GM18907 (cell line): ENCODE data around the gene WDR7.

Source experiments
- ATAC-seq: cut with Tn5 transposase; IDR thresholded peaks from one replicate; pipeline ENCODE4 v1.9.1; 2021; ENCODE audit warnings: mild to moderate bottlenecking, moderate library complexity; ENCODE audit not compliant: unreplicated experiment

WDR7 gene

GRCh38 chr18:56789889-56790180 lies 138.7 kb downstream of the WDR7 start:
- ATAC-seq: no peak

- ATAC-seq: no peak
Measured at GRCh38 chr18:56795381-56795780, 144.2 kb downstream of the WDR7 start.

- no peak for ATAC-seq
Measured at GRCh38 chr18:56799756-56800155, 148.6 kb downstream of the WDR7 start.

GRCh38 chr18:56803051-56803450 lies 151.9 kb downstream of the WDR7 start:
- no peak for ATAC-seq

- no peak for ATAC-seq
Measured at GRCh38 chr18:56804395-56804794, 153.2 kb downstream of the WDR7 start.

GRCh38 chr18:56807901-56808300 lies 156.7 kb downstream of the WDR7 start:
- no peak for ATAC-seq

DNA sequence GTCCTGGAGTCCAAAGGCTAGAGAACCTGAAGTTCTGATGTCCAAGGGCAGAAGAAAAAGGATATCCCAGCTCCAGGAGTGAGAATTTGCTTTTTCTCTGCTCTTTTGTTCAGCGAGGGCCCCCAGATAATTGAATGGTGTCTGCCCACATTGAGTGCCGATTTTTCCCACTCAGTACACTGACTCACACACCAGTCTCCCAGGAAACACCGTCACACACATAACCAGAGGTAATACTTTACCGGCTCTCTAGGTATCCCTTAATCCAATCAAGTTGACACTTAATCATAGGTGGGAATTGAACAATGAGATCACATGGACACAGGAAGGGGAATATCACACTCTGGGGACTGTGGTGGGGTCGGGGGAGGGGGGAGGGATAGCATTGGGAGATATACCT lies 161.5 kb downstream of the WDR7 start:
- no peak for ATAC-seq

DNA sequence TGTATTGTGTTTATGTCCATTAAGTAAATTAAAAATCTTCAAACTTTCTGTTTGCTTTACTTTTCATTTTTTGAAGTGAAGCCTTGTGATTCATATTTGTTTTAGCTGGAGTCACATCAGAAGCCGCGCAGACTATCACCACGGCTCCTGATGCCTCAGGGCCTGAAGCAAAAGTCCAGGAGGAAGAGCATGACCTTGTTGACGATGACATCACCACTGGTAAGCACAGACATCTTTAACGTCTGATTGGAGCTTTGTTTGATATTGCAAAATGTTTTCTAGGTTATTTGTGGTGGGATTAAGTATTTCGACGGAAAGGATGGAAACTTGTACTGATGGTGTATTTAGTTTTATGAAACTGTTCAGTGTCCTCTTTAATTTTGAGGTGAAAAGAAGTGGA lies 164.8 kb downstream of the WDR7 start:
- no peak for ATAC-seq

DNA sequence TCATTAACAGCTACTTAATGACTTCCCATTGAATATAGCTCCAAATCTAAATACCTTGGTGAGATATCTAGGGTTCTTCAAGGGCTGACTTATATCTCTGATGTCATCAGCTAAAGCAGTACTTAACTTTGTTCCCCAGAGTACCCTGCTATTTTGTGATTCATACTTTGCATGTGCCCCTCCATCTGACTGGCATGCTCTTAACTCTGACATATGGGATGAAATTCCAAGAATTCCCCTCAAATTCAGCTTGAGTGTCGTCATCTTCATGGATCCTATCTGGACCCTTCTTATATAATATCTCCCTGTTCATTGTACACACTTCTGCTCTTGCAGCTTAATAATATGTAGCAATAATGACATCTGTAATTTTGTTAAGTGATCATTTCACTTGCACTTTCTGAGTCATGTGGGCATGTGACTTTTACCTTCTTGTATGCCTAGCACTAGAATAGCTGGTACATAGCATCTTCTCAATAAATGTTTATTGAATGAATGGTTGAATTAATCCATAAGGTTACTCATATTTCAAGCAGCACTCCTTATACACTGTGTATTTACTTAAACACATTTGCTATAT lies 172.9 kb downstream of the WDR7 start:
- ATAC-seq: no peak

- no peak for ATAC-seq
Measured at GRCh38 chr18:56825321-56825720, 174.2 kb downstream of the WDR7 start.

DNA sequence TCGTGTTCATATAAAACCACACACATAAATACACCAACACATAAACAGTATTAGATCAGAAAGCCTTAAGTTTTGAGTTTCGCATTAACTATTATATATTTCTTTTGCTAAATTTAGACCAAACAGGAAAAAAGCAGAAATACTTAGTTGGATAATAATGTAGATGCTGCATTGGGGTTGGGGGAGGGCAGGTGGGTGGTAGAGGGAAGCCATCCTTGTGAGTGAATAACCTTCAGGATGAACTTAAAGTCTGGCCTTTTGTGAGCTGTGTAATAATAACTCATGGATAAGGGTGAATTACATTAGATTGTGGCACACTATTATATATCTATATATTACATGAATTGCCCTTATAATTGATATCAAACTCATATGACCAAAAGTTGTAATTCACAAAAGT lies 174.7 kb downstream of the WDR7 start:
- ATAC-seq: no peak

- ATAC-seq: no peak
Measured at GRCh38 chr18:56831988-56832387, 180.8 kb downstream of the WDR7 start.

DNA sequence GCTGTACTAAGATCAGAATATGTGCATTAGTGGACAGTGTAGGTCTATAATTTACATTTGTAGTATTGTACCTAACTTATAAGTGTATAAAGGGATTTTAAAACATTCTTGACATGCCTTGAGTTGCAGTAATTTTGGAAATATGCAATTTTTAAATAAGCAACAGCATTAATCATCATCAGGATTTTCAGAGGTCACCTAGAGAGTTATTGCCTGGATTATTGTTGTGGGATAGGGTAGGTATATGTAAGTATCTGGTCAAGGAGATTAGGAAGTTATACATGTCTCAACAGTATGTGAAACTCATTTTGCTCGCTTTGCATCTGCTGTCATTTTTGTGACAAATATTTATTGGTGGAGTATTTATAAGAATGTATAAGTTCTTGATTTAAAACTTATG lies 184.2 kb downstream of the WDR7 start:
- ATAC-seq: no peak

GRCh38 chr18:56836173-56836572 lies 185.0 kb downstream of the WDR7 start:
- ATAC-seq: no peak

DNA sequence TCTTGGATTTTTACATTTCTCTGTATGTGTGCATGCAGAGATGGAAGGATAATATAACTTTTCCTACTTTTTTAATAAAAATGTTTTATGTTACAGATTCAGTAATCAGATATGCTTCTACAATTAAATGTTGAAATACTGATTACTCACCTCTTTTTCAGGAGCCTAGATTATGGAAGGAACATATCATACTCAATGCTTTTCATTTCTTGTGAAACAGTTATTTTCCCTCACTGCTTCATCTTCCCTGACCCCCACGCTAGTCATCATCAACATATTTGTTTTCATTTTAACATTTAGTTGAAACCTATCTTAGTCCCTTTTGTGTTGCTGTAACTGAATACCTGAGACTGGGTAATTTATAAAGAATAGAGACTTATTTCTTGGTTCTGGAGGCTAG lies 190.7 kb downstream of the WDR7 start:
- ATAC-seq: no peak

DNA sequence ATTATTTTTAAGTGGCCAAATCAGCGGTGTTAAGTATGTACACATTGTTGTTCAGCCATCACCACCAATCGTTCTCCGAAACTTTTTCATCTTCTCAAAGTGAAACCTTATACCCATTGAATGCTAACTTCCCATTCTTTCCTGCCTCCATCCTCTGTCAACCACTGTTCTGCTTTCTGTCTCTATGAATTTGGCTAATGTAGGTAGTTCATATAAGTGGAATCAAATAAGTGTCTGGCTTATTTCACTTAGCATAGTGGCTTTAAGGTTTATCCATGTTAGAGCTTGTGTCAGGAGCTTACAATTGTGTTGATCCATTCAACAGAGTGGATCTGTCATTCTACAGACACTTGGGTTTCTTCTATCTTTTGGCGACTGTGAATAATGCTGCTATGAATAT lies 192.1 kb downstream of the WDR7 start:
- no peak for ATAC-seq

DNA sequence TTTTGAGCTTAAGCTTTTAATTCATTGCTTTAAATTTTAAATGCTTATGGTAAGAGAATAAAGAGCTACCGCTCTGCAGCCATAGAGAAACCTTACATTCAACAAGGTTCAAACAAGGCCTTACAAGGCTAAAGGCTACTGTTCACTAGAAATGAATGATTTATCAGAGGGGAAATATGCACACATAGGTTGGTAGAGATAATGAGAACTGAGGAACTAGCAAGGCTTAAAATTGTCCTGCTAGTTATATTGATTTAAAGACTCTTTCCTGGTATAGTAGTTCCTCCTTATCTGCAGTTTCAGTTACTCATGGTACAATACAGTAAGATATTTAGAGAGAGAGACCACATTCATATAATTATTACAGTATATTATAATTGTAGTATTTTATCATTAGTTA lies 193.4 kb downstream of the WDR7 start:
- ATAC-seq: no peak

DNA sequence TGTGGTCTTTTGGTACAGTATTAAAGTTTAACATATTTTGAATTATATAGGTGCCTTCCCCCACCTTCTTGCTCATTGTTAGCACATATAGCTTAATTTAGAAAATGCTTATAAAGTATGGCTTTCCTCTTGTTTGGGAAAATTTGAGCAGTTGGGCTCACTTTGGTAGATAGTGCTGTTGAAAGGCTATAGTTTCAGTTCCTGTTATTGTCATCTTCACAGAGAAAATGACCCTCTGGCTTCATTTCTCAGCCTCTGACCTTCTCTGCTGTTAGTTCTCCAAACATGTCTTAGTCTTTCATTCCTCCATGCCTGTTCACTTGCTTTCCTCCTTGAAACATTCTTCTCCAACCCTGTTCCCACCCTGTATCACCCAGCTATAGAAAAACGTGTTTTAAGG lies 200.6 kb downstream of the WDR7 start:
- peak; percentile 93 for ATAC-seq

GRCh38 chr18:56853961-56854360 lies 202.8 kb downstream of the WDR7 start:
- no peak for ATAC-seq

GRCh38 chr18:56861244-56861643 lies 210.1 kb downstream of the WDR7 start:
- no peak for ATAC-seq

DNA sequence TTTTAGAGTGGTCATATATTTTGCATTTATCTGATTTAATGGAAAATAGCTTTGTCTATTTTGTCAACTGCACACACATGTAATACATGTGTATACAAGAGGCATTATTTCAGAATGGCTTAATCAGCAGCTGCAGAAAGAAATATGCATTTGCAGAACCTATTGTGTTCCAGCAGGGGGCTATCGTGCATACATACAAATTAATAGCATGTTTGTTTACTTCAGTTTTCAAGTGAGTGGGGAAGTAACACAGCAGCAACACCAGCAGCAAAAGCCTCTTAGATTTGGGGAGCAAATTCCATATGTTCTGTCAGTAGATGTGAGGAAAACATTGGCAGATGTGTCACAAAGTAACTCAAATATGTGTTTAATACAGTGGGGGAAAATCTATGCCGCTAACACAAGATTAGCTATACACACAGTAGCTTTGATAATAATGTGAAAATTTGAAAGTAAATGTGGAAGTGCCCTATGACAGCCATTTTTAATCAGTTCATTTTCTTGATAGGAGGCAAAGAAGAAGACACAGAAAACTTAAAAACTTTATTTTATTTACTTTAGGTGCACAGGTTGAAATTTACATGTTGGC lies 218.1 kb downstream of the WDR7 start:
- ATAC-seq: peak; percentile 67

DNA sequence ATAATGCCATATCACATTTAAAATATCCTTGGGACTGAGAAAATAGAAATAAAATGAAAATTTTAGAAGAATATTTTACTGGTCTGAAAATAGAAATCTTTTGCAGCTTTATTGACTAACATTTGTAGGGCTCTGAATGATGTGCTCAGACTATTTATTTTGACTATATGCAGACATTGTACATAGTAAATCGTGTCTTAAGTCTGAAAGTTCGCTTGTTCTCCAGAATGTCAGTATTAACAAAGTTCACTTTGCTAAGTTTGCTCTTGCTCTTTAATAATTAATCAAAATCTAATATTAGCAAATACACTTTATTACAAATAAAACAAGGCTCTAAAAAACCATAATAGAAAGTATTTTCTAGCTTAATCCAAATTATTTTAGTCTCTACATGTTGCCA lies 219.8 kb downstream of the WDR7 start:
- no peak for ATAC-seq

DNA sequence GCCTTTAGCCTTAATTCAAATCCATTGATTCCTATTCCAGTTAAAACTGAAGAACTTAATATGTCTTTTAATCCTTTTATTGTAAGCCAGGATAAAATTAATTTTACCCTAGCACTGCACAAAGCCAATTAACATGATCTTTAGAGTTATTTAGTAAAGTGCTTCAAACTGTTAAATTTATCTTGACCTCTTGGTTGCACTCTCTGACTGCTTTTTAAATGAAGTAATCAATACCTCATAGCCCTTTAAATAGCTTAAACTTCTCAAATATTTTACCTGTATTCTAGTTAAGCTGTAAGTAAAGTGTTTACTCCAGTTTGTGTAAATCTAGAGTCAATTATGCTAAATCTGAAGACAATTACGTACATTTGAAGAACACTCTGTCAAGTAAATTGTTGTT lies 221.0 kb downstream of the WDR7 start:
- ATAC-seq: no peak
